ENCODE results near the gene MDN1.
"Not testable (repeated sequence)": the region's sequence is repeated elsewhere in the genome, so short reads cannot be mapped to it uniquely, and the experiment has no call there.

GRCh38 chr6:89813422-89813821 lies 6.2 kb downstream of the MDN1 start:
- not testable (repeated sequence) for TF ChIP-seq CTCF, POLR2A (IDR thresholded peaks at IDR 0.05)
